ENCODE data around the gene EEF1A2.

The EEF1A2 gene

GRCh38 chr20:63466861-63467260, 32.0 kb downstream of the EEF1A2 start:
- no peak for DNase-seq

GRCh38 chr20:63466250-63466825, 32.5 kb downstream of the EEF1A2 start:
- DNase-seq: no peak

- DNase-seq: no peak
These were observed 33.3 kb downstream of the EEF1A2 start for GRCh38 chr20:63465380-63466249.

GRCh38 chr20:63464289-63464635, 34.6 kb downstream of the EEF1A2 start:
- DNase-seq: no peak

- DNase-seq: no peak
These were observed 35.2 kb downstream of the EEF1A2 start for GRCh38 chr20:63463400-63464288.

GRCh38 chr20:63462244-63462643, 36.6 kb downstream of the EEF1A2 start:
- no peak for DNase-seq

- DNase-seq: no peak
These were observed 37.6 kb downstream of the EEF1A2 start for GRCh38 chr20:63461104-63461763.

- no peak for DNase-seq
These were observed 39.9 kb downstream of the EEF1A2 start for GRCh38 chr20:63459070-63459380.

GRCh38 chr20:63458170-63459069, 40.5 kb downstream of the EEF1A2 start:
- DNase-seq: no peak

- DNase-seq: peak; percentile 81
These were observed 41.1 kb downstream of the EEF1A2 start for GRCh38 chr20:63457737-63458136.

- DNase-seq: peak; percentile 58
These were observed 42.2 kb downstream of the EEF1A2 start for GRCh38 chr20:63456429-63457284.

GRCh38 chr20:63455568-63455859, 43.4 kb downstream of the EEF1A2 start:
- DNase-seq: no peak

GRCh38 chr20:63454731-63455567, 43.9 kb downstream of the EEF1A2 start:
- peak; percentile 84 for DNase-seq

GRCh38 chr20:63452821-63453523, 45.9 kb downstream of the EEF1A2 start:
- no peak for DNase-seq

GRCh38 chr20:63452341-63452740, 46.5 kb downstream of the EEF1A2 start:
- DNase-seq: no peak

- no peak for DNase-seq
These were observed 47.1 kb downstream of the EEF1A2 start for GRCh38 chr20:63451821-63452220.

- DNase-seq: no peak
These were observed 48.8 kb downstream of the EEF1A2 start for GRCh38 chr20:63449796-63450730.

GRCh38 chr20:63449025-63449424, 49.9 kb downstream of the EEF1A2 start:
- DNase-seq: no peak

- DNase-seq: no peak
These were observed 50.9 kb downstream of the EEF1A2 start for GRCh38 chr20:63448031-63448430.
